Mucosa of descending colon (tissue), 3 donors: ENCODE results near the gene GABRP. TPM values are rescaled to one million over a fixed set of nuclear protein-coding genes. Genes with fewer than 3 reads are reported as not detected.

Experiments used
- ATAC-seq: fragments of 200-7000 bp; cut with Tn5 transposase; one replicate; pipeline ENCODE4 v1.9.1; 2020; ENCODE audit warnings: mild to moderate bottlenecking, moderate library complexity
- DNase-seq, 3 donors: peaks; one replicate each; pipeline ENCODE4 v3.0.0-alpha.2; 2020
- H3K36me3 ChIP-seq: fragments of 200-600 bp; one replicate; pipeline ENCODE4 v1.8.0; 2021; ENCODE audit warnings: low read depth, mild to moderate bottlenecking
- H3K4me1 ChIP-seq: fragments of 200-600 bp; one replicate; pipeline ENCODE4 v1.8.0; 2021; ENCODE audit warnings: low read depth, mild to moderate bottlenecking
- H3K4me3 ChIP-seq: fragments of 200-600 bp; one replicate; pipeline ENCODE4 v1.8.0; 2021; ENCODE audit warnings: mild to moderate bottlenecking
- H3K9me3 ChIP-seq: fragments of 200-600 bp; one replicate; pipeline ENCODE4 v1.8.0; 2021; ENCODE audit warnings: mild to moderate bottlenecking
- CTCF ChIP-seq: fragments of 200-600 bp; IDR thresholded peaks from one replicate; pipeline ENCODE4 v1.8.0; 2022; ENCODE audit warnings: antibody characterized with exemption, mild to moderate bottlenecking
- intact Hi-C, 2 donors: fragments of 100-400 bp; cut with DNase I in 1 of 2; cut with micrococcal nuclease in 1 of 2; formaldehyde crosslinking; loops; one replicate each; pipeline versions ENCODE4 v1.11.0 to v1.11.1; 2022; cut with DNase I, micrococcal nuclease
- long read RNA-seq, 2 donors: library from polyadenylated mRNA; unstranded; transcript quantifications; one replicate each; pipeline ENCODE4 v2.0.0, GENCODE V29; 2019 to 2021
- total RNA-seq, 3 donors: library from RNA; stranded (reverse); fragmentation: NEBNext Ultra II Directional in 2 of 3; extraction: Animal tissue kit (Norgen Biotek cat#: 25700) in 2 of 3; gene quantifications; one replicate each; pipeline versions ENCODE4 v1.2.1 to v1.2.4, GENCODE V29; 2021 to 2023
- donor health status: DM: no; HTN: no; CAD: no; lungs with moderate emphysema.
- donor health status: DM: no; HTN: no; CAD: no.
- donor health status: DM: no; HTN: yes; CAD: no.

Gene GABRP
- total RNA-seq: 1 to 10 TPM in 1 of 3 donors, under 1 TPM in 1, not detected in 1; 0.09 to 2.0 TPM
- long read RNA-seq, donor 1, partial matches to known transcripts: 0 of 1 reads
- long read RNA-seq, donor 1, other reads (novel, unspliced or antisense): 1 of 1 reads
- long read RNA-seq, donor 2, partial matches to known transcripts: 0 of 2 reads
- long read RNA-seq, donor 2, other reads (novel, unspliced or antisense): 2 of 2 reads

- DNase-seq: no peak
- intact Hi-C loops: no loop called here
- no peaks in the 10 kb centered on the region for H3K9me3 ChIP-seq
- no peaks in the 10 kb centered on the region for H3K4me1 ChIP-seq
- no peaks in the 10 kb centered on the region for H3K36me3 ChIP-seq
- H3K4me3 ChIP-seq: no peak within 1 kb of the TSS
- TF ChIP-seq CTCF: no peak
- ATAC-seq: no peak
Observed at GRCh38 chr5:170783498-170784247, at the start of gene GABRP. TSS of gene GABRP (plus strand) at chr5:170783725. CDS start at chr5:170788616, 4,891 bp downstream.

DNA sequence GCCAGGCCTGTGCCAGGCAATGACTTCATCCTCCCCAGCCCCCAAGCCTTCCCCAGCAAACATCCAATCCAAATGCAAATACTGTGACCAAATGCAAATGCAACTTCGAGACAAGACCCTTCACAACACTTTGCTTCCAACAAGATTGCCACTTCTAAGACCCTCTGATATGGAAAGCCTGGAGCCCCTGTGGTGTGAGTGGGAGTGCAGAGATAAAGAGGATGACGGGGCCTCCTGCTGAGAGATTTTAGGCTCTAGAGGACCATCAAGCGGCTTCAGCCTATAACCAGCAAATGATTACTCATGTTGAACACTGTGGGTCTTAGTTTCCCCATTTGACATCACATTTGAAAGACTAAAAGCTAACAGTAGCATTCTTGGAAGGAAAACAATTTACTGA, 46.6 kb upstream of the GABRP start:
- no peak for ATAC-seq
- peaks cover 7% of the 10 kb centered on the region for H3K9me3 ChIP-seq
- no peak overlapping the region for H3K4me3 ChIP-seq
- no peak for DNase-seq
- no peak for TF ChIP-seq CTCF
- intact Hi-C loops: no loop called here
- H3K4me1 ChIP-seq: no peaks in the 10 kb centered on the region
- H3K36me3 ChIP-seq: no peaks in the 10 kb centered on the region

DNA sequence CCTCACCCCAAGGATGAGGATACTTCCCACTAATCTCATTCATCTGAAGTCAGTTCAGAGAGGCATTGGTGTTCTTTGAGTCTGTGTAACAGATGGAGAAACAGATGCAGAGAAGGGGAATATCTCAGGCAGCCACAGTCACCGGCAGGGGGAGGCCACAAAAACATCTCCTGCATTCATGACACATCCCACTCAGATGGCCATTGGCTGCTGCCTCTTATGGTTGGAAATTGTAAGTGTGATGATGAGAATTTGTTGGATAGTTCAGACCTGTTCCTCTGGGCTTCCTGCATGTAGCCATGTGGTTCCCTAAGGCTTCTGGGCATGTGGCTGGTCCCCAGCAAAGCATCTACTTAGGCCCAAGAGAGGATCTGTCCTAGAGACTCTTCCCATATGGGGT, 45.9 kb upstream of the GABRP start:
- DNase-seq: no peak
- Histone ChIP-seq H3K4me1 (no peaks in the 10 kb centered on the region), H3K9me3 (peaks cover 7% of the 10 kb centered on the region), H3K36me3 (no peaks in the 10 kb centered on the region), H3K4me3 (no peak overlapping the region)
- intact Hi-C loops: no loop called here
- no peak for ATAC-seq
- no peak for TF ChIP-seq CTCF

GRCh38 chr5:170738840-170739239, 44.7 kb upstream of the GABRP start:
- Histone ChIP-seq H3K4me1 (no peaks in the 10 kb centered on the region), H3K36me3 (no peaks in the 10 kb centered on the region), H3K4me3 (no peak overlapping the region), H3K9me3 (peaks cover 7% of the 10 kb centered on the region)
- intact Hi-C loops: no loop called here
- no peak for ATAC-seq
- no peak for TF ChIP-seq CTCF
- no peak for DNase-seq

DNA sequence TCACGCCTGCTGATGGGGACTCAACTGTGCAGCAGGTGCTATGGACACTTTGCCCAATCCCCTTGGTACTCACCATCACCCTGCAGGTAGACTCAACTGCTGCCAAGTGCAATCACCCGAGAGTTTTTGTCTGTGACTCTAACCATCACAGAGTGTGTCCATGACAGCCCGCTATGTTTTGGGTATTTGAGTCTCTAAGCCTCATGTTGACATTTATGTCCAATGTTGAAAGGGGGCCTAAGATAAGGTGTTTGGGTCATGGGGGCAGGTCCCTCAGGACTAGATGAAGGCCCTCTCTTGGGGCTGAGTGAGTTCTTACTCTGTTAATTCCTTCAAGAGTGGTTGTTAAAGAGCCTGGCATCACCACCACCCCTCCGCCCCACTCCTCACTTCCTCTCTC, 44.1 kb upstream of the GABRP start:
- intact Hi-C loops: no loop called here
- no peak for DNase-seq
- Histone ChIP-seq H3K9me3 (peaks cover 7% of the 10 kb centered on the region), H3K4me3 (no peak overlapping the region), H3K36me3 (no peaks in the 10 kb centered on the region), H3K4me1 (peaks cover 2% of the 10 kb centered on the region)
- TF ChIP-seq CTCF: no peak
- no peak for ATAC-seq
